Fibroblast of gingiva (primary cell): ENCODE measurements around the gene XXYLT1.
"Not testable (repeated sequence)": the region's sequence is repeated elsewhere in the genome, so short reads cannot be mapped to it uniquely, and the experiment has no call there.

Source experiments
- DNase-seq: peaks from one replicate; pipeline ENCODE4 v3.0.0-alpha.2; 2011; ENCODE audit warnings: low read depth

XXYLT1 gene

GRCh38 chr3:195042743-195043606, 228.0 kb downstream of the XXYLT1 start:
- DNase-seq = no peak

GRCh38 chr3:195041871-195042742, 228.9 kb downstream of the XXYLT1 start:
- DNase-seq = no peak

GRCh38 chr3:195040773-195041520, 230.0 kb downstream of the XXYLT1 start:
- DNase-seq = no peak

GRCh38 chr3:195040094-195040493, 230.9 kb downstream of the XXYLT1 start:
- DNase-seq = no peak

- no peak for DNase-seq
Measured at GRCh38 chr3:195039180-195039843, 231.6 kb downstream of the XXYLT1 start.

- DNase-seq = no peak
Measured at GRCh38 chr3:195038161-195038560, 232.8 kb downstream of the XXYLT1 start.

GRCh38 chr3:195037586-195037985, 233.4 kb downstream of the XXYLT1 start:
- not testable (repeated sequence) for DNase-seq

- DNase-seq = no peak
Measured at GRCh38 chr3:195036974-195037373, 234.0 kb downstream of the XXYLT1 start.

- no peak for DNase-seq
Measured at GRCh38 chr3:195036574-195036973, 234.4 kb downstream of the XXYLT1 start.

- no peak for DNase-seq
Measured at GRCh38 chr3:195036203-195036505, 234.8 kb downstream of the XXYLT1 start.

GRCh38 chr3:195035345-195036202, 235.4 kb downstream of the XXYLT1 start:
- no peak for DNase-seq

GRCh38 chr3:195034541-195034940, 236.4 kb downstream of the XXYLT1 start:
- no peak for DNase-seq

- DNase-seq = no peak
Measured at GRCh38 chr3:195034101-195034500, 236.9 kb downstream of the XXYLT1 start.

GRCh38 chr3:195033531-195034091, 237.3 kb downstream of the XXYLT1 start:
- DNase-seq = no peak

GRCh38 chr3:195032955-195033354, 238.0 kb downstream of the XXYLT1 start:
- DNase-seq = no peak

GRCh38 chr3:195032106-195032759, 238.7 kb downstream of the XXYLT1 start:
- DNase-seq = no peak

- DNase-seq = no peak
Measured at GRCh38 chr3:195031574-195032003, 239.4 kb downstream of the XXYLT1 start.

- no peak for DNase-seq
Measured at GRCh38 chr3:195030791-195031321, 240.1 kb downstream of the XXYLT1 start.

- DNase-seq = no peak
Measured at GRCh38 chr3:195028877-195029606, 241.9 kb downstream of the XXYLT1 start.
